Muscle layer of duodenum (tissue), 2 donors: ENCODE data around the gene CGNL1.

Experiments
- H3K27ac ChIP-seq: one replicate; pipeline ENCODE4 v1.7.0; 2013; ENCODE audit warnings: mild to moderate bottlenecking, low read length
- H3K27me3 ChIP-seq: one replicate; pipeline ENCODE4 v1.7.0; 2013; ENCODE audit warnings: low read depth, mild to moderate bottlenecking, control low read depth, low read length
- H3K36me3 ChIP-seq, 2 donors: one replicate each; pipeline ENCODE4 v1.7.0; 2013; ENCODE audit warnings: low read length in 2 of 2, control low read depth in 1 of 2, mild to moderate bottlenecking in 1 of 2; ENCODE audit not compliant: insufficient read depth in 2 of 2, control insufficient read depth in 1 of 2
- H3K4me1 ChIP-seq, 2 donors: one replicate each; pipeline ENCODE4 v1.7.0; 2013; ENCODE audit warnings: low read length in 2 of 2, mild to moderate bottlenecking in 2 of 2, control low read depth in 1 of 2, moderate library complexity in 1 of 2; ENCODE audit not compliant: insufficient read depth in 2 of 2, control insufficient read depth in 1 of 2
- H3K4me3 ChIP-seq, 2 donors: one replicate each; pipeline ENCODE4 v1.7.0; 2013; ENCODE audit warnings: low read length in 2 of 2, low read depth in 1 of 2, mild to moderate bottlenecking in 1 of 2
- H3K9me3 ChIP-seq, 2 donors: one replicate each; pipeline ENCODE4 v1.7.0; 2013; ENCODE audit warnings: low read length in 2 of 2, control low read depth in 1 of 2, mild to moderate bottlenecking in 1 of 2; ENCODE audit not compliant: control insufficient read depth in 1 of 2
- donor health status: healthy.

The CGNL1 gene

DNA sequence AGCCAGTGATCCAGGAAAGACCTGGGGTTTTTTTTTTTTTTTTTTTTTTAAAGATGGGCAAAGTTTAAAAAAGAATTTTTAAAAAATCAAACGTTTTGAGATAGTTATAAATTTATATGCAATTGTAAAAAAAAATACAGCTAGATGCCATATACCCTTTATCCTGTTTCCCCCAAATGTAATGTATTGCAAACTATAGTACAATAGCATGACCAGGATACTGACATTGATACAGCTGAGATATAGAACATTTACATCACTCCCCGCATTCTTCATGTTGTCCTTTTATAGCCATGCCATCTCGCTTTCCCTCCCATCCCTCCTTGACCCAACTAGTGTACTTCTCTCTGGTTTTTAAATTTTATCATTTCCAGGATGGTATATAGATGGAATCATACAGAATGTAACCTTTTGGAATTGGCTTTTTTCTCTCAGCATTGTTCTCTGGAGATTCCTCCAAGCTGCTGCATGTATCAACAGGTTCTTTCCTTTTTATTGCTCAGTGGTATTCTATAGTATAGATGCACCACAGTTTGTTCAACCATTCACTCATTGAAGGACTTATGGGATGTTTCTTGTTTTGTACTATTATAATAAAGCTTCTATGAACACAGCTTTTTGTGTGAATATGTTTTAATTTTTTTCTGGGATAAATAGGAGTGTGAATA, 104.9 kb downstream of the CGNL1 start:
- Histone ChIP-seq H3K4me3 (no peak overlapping the region), H3K4me1 (no peaks in the 10 kb centered on the region), H3K27me3 (no peaks in the 10 kb centered on the region), H3K9me3 (no peaks in the 10 kb centered on the region), H3K36me3 (no peaks in the 10 kb centered on the region), H3K27ac (no peak overlapping the region)

DNA sequence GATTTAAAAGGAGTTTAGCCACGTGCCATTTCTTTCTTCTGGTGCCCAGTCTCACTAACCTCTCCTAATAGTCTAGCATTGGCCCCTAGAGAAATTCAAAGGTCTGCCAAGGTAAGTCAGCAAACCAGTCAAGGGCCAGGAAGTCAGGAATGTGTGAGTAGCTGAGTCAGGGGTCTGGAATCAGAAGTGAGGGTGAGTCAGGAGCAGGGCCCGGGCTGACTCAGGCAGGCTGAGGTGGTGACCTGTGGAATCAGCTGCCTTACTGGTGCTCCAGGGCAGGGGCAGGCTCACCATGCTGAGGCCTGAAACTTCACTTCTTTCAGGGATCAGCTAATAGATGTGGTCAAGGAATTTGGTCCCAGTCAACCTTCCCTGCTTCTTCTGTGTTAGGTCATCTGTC, 109.6 kb downstream of the CGNL1 start:
- Histone ChIP-seq H3K36me3 (no peaks in the 10 kb centered on the region), H3K27ac (no peak overlapping the region), H3K27me3 (no peaks in the 10 kb centered on the region), H3K9me3 (no peaks in the 10 kb centered on the region), H3K4me3 (no peak overlapping the region), H3K4me1 (no peaks in the 10 kb centered on the region)

DNA sequence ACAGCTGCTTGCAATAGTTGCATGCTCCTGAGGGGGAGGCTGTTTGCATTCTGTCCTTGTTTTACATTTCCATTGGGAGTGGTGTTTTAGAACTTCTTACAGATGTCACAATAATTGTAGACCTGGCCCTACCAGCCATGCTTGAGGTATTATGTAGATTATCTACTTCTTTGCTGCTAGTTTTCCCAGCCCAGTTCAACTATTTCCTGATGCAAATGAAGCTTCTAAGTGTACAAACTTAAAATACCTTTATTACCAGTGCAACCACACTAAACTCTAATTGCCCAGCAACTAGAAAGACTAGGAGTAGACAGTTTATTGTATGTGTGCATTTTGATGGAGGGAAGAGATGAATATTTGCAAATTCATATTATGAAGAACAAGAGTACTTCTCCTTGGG, 110.5 kb downstream of the CGNL1 start:
- Histone ChIP-seq H3K27ac (no peak overlapping the region), H3K4me3 (no peak overlapping the region), H3K36me3 (no peaks in the 10 kb centered on the region), H3K27me3 (no peaks in the 10 kb centered on the region), H3K9me3 (no peaks in the 10 kb centered on the region), H3K4me1 (no peaks in the 10 kb centered on the region)

DNA sequence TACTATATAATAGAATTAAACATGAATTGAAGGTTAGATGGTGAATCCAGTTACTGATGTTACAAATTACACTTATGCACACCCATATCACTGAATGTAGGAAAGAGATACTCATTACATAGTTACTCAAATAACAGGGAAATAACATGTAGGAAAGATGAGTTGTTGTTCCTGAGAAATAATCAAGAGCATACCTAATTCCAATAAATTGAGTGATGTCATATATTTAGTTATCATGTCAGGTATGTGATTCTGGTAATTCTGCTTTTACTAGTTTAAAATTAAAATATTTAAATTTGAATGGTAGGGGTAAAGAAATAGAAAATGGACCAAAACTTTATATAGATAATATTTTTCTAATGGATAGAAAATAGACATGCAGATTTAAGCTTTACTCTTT, 112.8 kb downstream of the CGNL1 start:
- H3K9me3 ChIP-seq = no peaks in the 10 kb centered on the region
- H3K27me3 ChIP-seq = no peaks in the 10 kb centered on the region
- no peaks in the 10 kb centered on the region for H3K4me1 ChIP-seq
- no peak overlapping the region for H3K4me3 ChIP-seq
- H3K36me3 ChIP-seq = no peaks in the 10 kb centered on the region
- H3K27ac ChIP-seq = no peak overlapping the region

DNA sequence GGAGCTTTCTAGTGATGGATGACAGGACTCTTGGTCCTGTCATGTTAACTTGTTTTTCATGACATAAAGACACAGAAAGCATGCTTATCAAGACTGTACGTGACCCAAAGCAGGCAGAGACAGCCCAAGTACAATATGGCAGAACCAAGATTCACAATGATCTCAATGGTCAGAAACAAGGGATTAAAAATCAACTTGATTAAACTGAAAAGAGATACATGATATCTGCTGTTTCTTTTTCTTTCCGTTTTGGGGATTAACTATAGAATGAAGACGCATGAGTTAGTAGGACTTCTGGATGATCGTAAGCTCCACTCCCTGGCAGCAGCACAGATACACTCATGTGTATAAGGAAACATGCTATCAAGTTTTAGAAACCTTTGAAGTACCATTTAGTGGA, 117.0 kb downstream of the CGNL1 start:
- no peak overlapping the region for H3K4me3 ChIP-seq
- no peaks in the 10 kb centered on the region for H3K9me3 ChIP-seq
- no peaks in the 10 kb centered on the region for H3K27me3 ChIP-seq
- no peaks in the 10 kb centered on the region for H3K36me3 ChIP-seq
- H3K27ac ChIP-seq = no peak overlapping the region
- H3K4me1 ChIP-seq = peaks cover 4 to 11% of the 10 kb centered on the region in 2 donors

DNA sequence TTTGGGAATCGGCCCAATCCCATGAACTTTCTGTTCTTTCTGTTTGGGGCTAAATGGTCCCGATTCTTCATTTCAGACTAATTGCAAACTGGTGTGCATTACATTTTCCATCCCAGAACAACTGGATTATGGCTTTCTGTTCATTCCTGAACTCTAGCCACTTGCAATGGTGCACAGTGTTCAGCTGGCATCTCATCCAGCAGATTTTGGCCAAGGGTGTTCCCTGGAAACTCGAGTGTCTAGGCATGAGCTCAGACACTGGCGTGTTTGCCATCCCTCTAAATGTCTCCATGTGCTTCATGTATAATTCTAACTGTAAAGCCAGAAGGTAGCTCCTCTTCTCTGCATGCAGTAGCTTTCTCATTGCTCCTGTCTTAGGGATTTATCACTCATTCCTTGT, 118.3 kb downstream of the CGNL1 start:
- Histone ChIP-seq H3K27me3 (no peaks in the 10 kb centered on the region), H3K9me3 (no peaks in the 10 kb centered on the region), H3K27ac (no peak overlapping the region)

DNA sequence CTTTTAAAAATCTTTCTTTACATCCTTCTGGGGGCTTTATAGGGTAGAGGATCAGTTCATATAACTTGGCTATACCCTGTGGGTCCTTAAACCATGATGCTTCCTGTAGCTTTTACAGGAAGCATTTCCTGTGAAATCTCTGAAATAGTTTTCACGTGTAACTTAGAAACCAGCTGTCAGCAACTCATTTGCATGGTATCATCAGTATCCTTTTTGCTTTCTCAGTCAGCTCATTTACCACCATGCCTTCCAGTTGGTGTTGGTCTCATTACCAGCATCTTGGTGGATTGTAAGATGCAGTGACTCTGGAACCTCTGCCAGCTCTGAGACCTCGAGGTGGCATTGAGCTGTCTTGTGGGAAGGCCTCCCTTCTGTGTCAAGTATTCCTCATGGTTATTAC, 118.7 kb downstream of the CGNL1 start:
- no peaks in the 10 kb centered on the region for H3K36me3 ChIP-seq
- H3K27me3 ChIP-seq = no peaks in the 10 kb centered on the region
- H3K27ac ChIP-seq = no peak overlapping the region
- H3K9me3 ChIP-seq = no peaks in the 10 kb centered on the region
- no peak overlapping the region for H3K4me3 ChIP-seq
- peaks cover 4 to 11% of the 10 kb centered on the region in 2 donors for H3K4me1 ChIP-seq

More for the DNA sequence above, 118.3 kb downstream of the CGNL1 start:
- H3K4me3 ChIP-seq = no peak overlapping the region
- peaks cover 4 to 11% of the 10 kb centered on the region in 2 donors for H3K4me1 ChIP-seq
- no peaks in the 10 kb centered on the region for H3K36me3 ChIP-seq

DNA sequence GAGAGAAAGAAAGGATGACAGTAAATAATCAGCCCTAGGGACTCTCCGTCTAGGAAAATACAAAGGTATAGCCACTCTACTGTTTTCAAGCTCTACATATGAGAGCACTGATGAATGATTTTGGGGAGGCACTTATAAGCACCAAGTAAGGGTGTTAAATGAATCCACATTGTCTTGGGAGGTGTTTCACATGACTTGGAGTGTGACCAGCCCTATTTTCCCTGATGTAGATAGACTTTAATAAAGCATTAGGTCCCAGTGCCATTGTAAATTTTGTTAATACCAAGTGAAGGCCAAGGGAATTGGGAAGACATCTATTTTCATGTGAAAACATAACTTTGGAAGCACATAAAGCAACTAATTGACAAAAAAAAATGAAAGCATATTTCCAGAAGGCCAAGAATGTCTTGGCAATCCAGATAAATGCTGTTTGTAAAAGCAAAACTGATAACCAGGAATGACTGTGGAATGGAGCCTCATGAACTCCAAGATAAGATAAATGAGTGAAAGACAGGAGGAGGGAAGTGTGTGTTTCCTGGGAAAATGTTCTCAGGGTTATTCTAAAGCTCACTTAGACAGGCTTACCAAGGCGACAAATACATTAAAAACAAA, 119.4 kb downstream of the CGNL1 start:
- Histone ChIP-seq H3K4me3 (no peak overlapping the region), H3K9me3 (no peaks in the 10 kb centered on the region), H3K27ac (no peak overlapping the region), H3K4me1 (peaks cover 4 to 11% of the 10 kb centered on the region in 2 donors), H3K27me3 (no peaks in the 10 kb centered on the region), H3K36me3 (no peaks in the 10 kb centered on the region)

DNA sequence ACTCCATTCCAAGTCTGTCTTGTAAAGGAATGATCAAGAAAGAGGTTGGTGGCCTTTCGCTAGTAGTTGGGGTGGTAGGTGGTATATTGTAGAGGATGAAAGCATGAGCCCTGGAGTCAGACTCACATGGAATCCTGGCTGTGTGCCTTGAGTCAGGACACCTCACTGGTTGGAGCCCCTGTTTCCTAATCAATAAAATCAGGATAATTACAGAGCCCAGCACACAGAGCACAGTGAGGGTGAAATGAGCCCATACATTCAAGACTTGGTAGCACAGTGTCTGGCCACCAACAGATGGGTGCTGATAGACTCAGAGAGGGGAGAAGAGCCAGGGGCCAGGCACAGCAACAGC, 120.3 kb downstream of the CGNL1 start:
- Histone ChIP-seq H3K4me3 (no peak overlapping the region), H3K27ac (no peak overlapping the region)

DNA sequence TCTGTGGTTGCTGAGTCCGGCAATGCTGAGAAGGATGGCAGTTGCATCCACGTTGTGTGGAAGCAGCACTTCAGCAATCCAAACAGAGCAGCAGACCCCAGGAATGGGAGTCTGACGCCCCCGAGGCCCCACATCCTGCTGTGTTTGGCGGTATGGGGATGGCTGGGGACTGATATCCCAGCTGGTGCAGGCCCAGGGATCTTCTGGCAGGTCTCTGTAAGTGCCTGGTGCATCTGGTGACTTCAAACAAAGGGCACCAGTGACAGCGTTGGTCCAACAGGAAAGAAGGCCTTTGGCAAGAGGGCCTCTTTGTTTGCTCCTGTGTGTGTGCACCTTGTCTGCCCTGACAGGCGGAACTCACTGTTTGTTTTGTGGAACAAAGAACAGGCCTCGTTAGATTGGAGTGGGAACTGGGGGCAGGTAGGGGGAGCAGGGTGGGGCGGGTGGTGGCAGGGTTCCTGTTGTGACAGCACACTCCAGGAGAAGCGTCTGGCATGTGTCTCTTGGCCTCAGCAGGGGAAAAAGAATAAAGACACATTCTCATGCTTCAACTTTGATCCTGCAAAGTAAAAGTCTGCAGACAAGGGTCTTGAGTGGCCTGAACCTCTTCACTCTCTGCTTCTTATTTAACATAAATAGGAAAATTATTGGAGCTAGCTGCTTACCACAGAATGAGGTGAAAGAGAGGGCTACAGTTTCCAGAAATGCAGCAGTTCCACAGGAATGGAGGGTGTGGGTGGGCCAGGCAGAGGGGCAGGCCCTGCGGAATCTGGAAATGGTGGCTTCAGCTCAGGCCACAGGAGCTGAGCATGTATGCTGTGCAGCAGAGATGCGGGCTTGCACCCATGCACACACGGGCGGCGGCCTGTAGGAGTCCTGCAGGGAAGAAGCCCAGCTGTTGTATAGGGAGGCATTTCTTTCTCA, 120.9 kb downstream of the CGNL1 start:
- Histone ChIP-seq H3K27ac (no peak overlapping the region), H3K36me3 (no peaks in the 10 kb centered on the region), H3K4me1 (peaks cover 4 to 11% of the 10 kb centered on the region in 2 donors), H3K4me3 (no peak overlapping the region), H3K27me3 (no peaks in the 10 kb centered on the region), H3K9me3 (no peaks in the 10 kb centered on the region)

More for the DNA sequence above, 120.3 kb downstream of the CGNL1 start:
- Histone ChIP-seq H3K4me1 (peaks cover 4 to 11% of the 10 kb centered on the region in 2 donors), H3K9me3 (no peaks in the 10 kb centered on the region), H3K36me3 (no peaks in the 10 kb centered on the region), H3K27me3 (no peaks in the 10 kb centered on the region)

DNA sequence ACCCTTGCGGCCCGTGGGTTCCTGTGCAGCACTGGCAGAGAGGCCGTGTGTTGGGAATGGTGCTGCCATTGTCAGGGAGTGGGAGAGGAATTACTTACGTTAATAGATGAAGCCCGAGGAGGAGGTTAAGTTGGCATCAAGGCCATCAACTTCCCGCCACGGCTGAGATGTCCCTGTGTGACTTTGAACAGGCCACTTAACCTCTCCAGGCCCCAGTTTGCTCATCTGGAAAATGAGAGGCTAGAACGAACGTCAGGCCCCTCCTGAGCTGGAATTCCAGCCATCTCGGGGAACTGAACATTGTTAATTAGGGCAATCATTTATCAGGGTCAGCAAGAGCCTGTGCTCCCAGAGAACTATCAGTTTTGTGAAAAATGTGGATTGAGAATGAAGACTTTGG, 124.0 kb downstream of the CGNL1 start:
- Histone ChIP-seq H3K4me3 (no peak overlapping the region), H3K27me3 (no peaks in the 10 kb centered on the region), H3K27ac (no peak overlapping the region), H3K36me3 (no peaks in the 10 kb centered on the region), H3K9me3 (no peaks in the 10 kb centered on the region), H3K4me1 (peaks cover 4 to 11% of the 10 kb centered on the region in 2 donors)
